RPMI8226 (cell line): ENCODE results near the gene PTGES3.
A peak's percentile ranks its signal among the peaks of the same experiment; 100 is the strongest.
"Not testable (repeated sequence)": the region's sequence is repeated elsewhere in the genome, so short reads cannot be mapped to it uniquely, and the experiment has no call there.

ENCODE experiments used
- DNase-seq: peaks from one replicate; pipeline ENCODE4 v3.0.0-alpha.2; 2015

Gene PTGES3

GRCh38 chr12:56648023-56648422 is 40.1 kb downstream of the PTGES3 start:
- DNase-seq, result not testable (repeated sequence)

GRCh38 chr12:56645717-56646446 is 42.2 kb downstream of the PTGES3 start, which contains the start of gene ATP5F1B:
ATP5F1B (minus strand) TSS chr12:56645984; CDS start chr12:56645963, 21 bp downstream.
- peak; percentile 98 for DNase-seq

GRCh38 chr12:56645201-56645716 is 42.8 kb downstream of the PTGES3 start:
- DNase-seq, result peak; percentile 19

- DNase-seq, result no peak
Measured at GRCh38 chr12:56644654-56645053, 43.4 kb downstream of the PTGES3 start.

GRCh38 chr12:56641219-56641618 is 46.9 kb downstream of the PTGES3 start:
- no peak for DNase-seq

GRCh38 chr12:56637621-56638020 is 50.5 kb downstream of the PTGES3 start:
- no peak for DNase-seq

GRCh38 chr12:56636675-56637540 is 51.2 kb downstream of the PTGES3 start:
- DNase-seq, result peak; percentile 98

GRCh38 chr12:56635806-56636674 is 52.0 kb downstream of the PTGES3 start:
- peak; percentile 91 for DNase-seq

- DNase-seq, result peak; percentile 90
Measured at GRCh38 chr12:56634837-56635791, 53.0 kb downstream of the PTGES3 start.

- DNase-seq, result peak; percentile 77
Measured at GRCh38 chr12:56634242-56634836, 53.7 kb downstream of the PTGES3 start.

- peak; percentile 44 for DNase-seq
Measured at GRCh38 chr12:56633468-56634241, 54.4 kb downstream of the PTGES3 start.

GRCh38 chr12:56632701-56633467 is 55.2 kb downstream of the PTGES3 start:
- DNase-seq, result no peak

GRCh38 chr12:56631790-56632700 is 56.0 kb downstream of the PTGES3 start:
- DNase-seq, result peak; percentile 77

GRCh38 chr12:56630180-56630632 is 57.9 kb downstream of the PTGES3 start, which contains the start of gene BAZ2A:
BAZ2A (minus strand) TSS chr12:56630326; CDS start chr12:56617530, 12,796 bp downstream.
- DNase-seq, result peak; percentile 91

GRCh38 chr12:56629459-56630179 is 58.5 kb downstream of the PTGES3 start:
- peak; percentile 45 for DNase-seq

GRCh38 chr12:56628671-56629458 is 59.2 kb downstream of the PTGES3 start:
- DNase-seq, result peak; percentile 85
